Muscle of leg (tissue), 9 donors: ENCODE measurements around the gene ZNF730. TPM values are rescaled to one million over a fixed set of nuclear protein-coding genes. Genes with fewer than 3 reads are reported as not detected.

Experiments used
- polyA plus RNA-seq, 8 donors: library from polyadenylated mRNA; unstranded; fragments of 120-200 nt; gene quantifications; one replicate each; pipeline versions ENCODE4 v1.2.1 to v1.2.3, GENCODE V29; 2013; ENCODE audit warnings: inconsistent platforms in 1 of 8, low replicate concordance in 1 of 8; ENCODE audit not compliant: insufficient read length in 8 of 8, insufficient read depth in 1 of 8
- total RNA-seq: library from RNA; stranded (reverse); fragments of 120-200 nt; gene quantifications from one replicate; pipeline ENCODE4 v1.2.4, GENCODE V29; 2013

ZNF730 gene
- total and polyA plus RNA-seq, 9 donors: 1.8 to 4.6 (median 2.8) TPM

Other genes starting within 250 kb of the ZNF730 start
- gene ZNF728, start 113.8 kb upstream of the ZNF730 start, total RNA-seq: not detected
- gene ZNF728, start 113.8 kb upstream of the ZNF730 start, polyA plus RNA-seq: under 1 TPM in 3 of 8 donors, not detected in 5; 0.08 to 0.19 (median 0.09) TPM
- gene ZNF724, start 133.4 kb downstream of the ZNF730 start, total RNA-seq: 6.6 TPM
- 1 to 10 TPM; 1.1 to 2.8 (median 2.2) TPM for gene ZNF724, start 133.4 kb downstream of the ZNF730 start, polyA plus RNA-seq